HepG2 (cell line): Measurements from ENCODE around the gene KCTD8. TPM values are rescaled to one million over a fixed set of nuclear protein-coding genes. Genes with fewer than 3 reads are reported as not detected.

Source experiments
- ATAC-seq: fragments of 200-7000 bp; cut with Tn5 transposase; 3 replicates; pipeline ENCODE4 v1.9.1; 2020; ENCODE audit warnings: mild to moderate bottlenecking, moderate library complexity
- BruUV-seq: library from RNA; stranded (reverse); fragments of 400-500 nt; replicated peaks from 2 replicates; lab custom pipeline; 2021; lab: Mats Ljungman, UMichigan
- CTCF ChIA-PET: fragments of 300-600 bp; formaldehyde crosslinking; extraction: SDS; loops from one replicate; lab custom pipeline; 2021; ENCODE audit warnings: low total read pairs, inconsistent platforms, low intra/inter-chr PET ratio; lab: Yijun Ruan, JAX
- POLR2A ChIA-PET: fragments of 350-600 bp; sonication (Branson Sonifier 250); formaldehyde crosslinking; loops from one replicate; lab custom pipeline; 2020; ENCODE audit warnings: antibody characterized with exemption, inconsistent platforms; lab: Yijun Ruan, JAX
- DNase-seq: peaks from one replicate; pipeline ENCODE4 v3.0.0-alpha.2; 2015; ENCODE audit warnings: low spot score
- FAIRE-seq: peaks from 3 replicates; lab custom pipeline; 2011; peaks lifted over from hg19 to GRCh38; lab: Jason Lieb, UNC
- H2AFZ ChIP-seq: one replicate; pipeline ENCODE4 v1.6.1; 2011; ENCODE audit warnings: low read length, inconsistent platforms
- H3K27ac ChIP-seq: fragments of 300-600 bp; 3 replicates; pipeline ENCODE4 v1.8.0; 2011; ENCODE audit warnings: mixed run types, mild to moderate bottlenecking, mixed read lengths, low read length, inconsistent platforms; ENCODE audit not compliant: insufficient read depth; ENCODE audit errors: extremely low read length
- H3K27me3 ChIP-seq, 2 experiments: fragments of 200-600 bp in 1 of 2; 2 replicates in 1 of 2; 3 replicates in 1 of 2; pipeline versions ENCODE4 v1.6.0 to v1.8.0; 2011; ENCODE audit warnings: low read length in 2 of 2, mild to moderate bottlenecking in 2 of 2, moderate library complexity in 2 of 2, inconsistent platforms in 1 of 2; ENCODE audit not compliant: insufficient read depth in 2 of 2, control insufficient read depth in 1 of 2
- H3K36me3 ChIP-seq, 2 experiments: fragments of 200-600 bp in 1 of 2; replicated peaks in 1 of 2; 2 replicates in 1 of 2; 3 replicates in 1 of 2; pipeline versions ENCODE4 v1.5.1 to v1.8.0; 2011; ENCODE audit warnings: low read length in 2 of 2, inconsistent platforms in 1 of 2; ENCODE audit not compliant: insufficient read depth in 2 of 2, control insufficient read depth in 1 of 2
- H3K4me1 ChIP-seq: 2 replicates; pipeline ENCODE4 v1.5.1; 2012; ENCODE audit warnings: low read length, inconsistent platforms; ENCODE audit not compliant: insufficient read depth
- H3K4me2 ChIP-seq: 2 replicates; pipeline ENCODE4 v1.6.0; 2011; ENCODE audit warnings: low read depth, low read length, inconsistent platforms
- H3K4me3 ChIP-seq, 3 experiments: fragments of 200-600 bp in 1 of 3; sonication (generic), shearing (Covaris generic) in 1 of 3; replicated peaks in 1 of 3; 2 replicates each; pipeline ENCODE4 v1.5.1; 2011 to 2016; ENCODE audit warnings: low read length in 3 of 3, inconsistent platforms in 2 of 3, low read depth in 2 of 3, mild to moderate bottlenecking in 2 of 3, control low read depth in 1 of 3, mixed read lengths in 1 of 3; ENCODE audit not compliant: insufficient read depth in 1 of 3
- H3K79me2 ChIP-seq: one replicate; pipeline ENCODE4 v1.6.1; 2011; ENCODE audit warnings: low read length, inconsistent platforms; ENCODE audit not compliant: insufficient read depth
- H3K9ac ChIP-seq: 2 replicates; pipeline ENCODE4 v1.6.0; 2011; ENCODE audit warnings: mild to moderate bottlenecking, low read depth, low read length, inconsistent platforms; ENCODE audit not compliant: insufficient read depth
- H3K9me3 ChIP-seq: 2 replicates; pipeline ENCODE4 v1.5.1; 2012; ENCODE audit warnings: mild to moderate bottlenecking, low read length
- H4K20me1 ChIP-seq: 2 replicates; pipeline ENCODE4 v1.6.0; 2011; ENCODE audit warnings: inconsistent platforms, mild to moderate bottlenecking, low read length, moderate library complexity; ENCODE audit not compliant: insufficient read depth
- CEBPB ChIP-seq: IDR thresholded peaks from 2 replicates; pipeline ENCODE4 v1.6.1; 2011; ENCODE audit warnings: low read depth, low read length, improper control_type of control experiment, borderline replicate concordance
- HNRNPK ChIP-seq: fragments of 200-400 bp; formaldehyde crosslinking; IDR thresholded peaks from 2 replicates; pipeline ENCODE4 v1.6.1; 2018; ENCODE audit warnings: low read length, low read depth, moderate library complexity, mild to moderate bottlenecking; ENCODE audit not compliant: poor library complexity, severe bottlenecking
- KLF12 ChIP-seq: sonication (generic); formaldehyde crosslinking; IDR thresholded peaks from 2 replicates; pipeline ENCODE4 v1.4.0; 2020; ENCODE audit warnings: missing genetic modification reagents, borderline replicate concordance
- MAFG ChIP-seq: sonication (generic); formaldehyde crosslinking; IDR thresholded peaks from 2 replicates; pipeline ENCODE4 v1.5.1; 2020; ENCODE audit warnings: mild to moderate bottlenecking, missing genetic modification reagents
- NAIF1 ChIP-seq: sonication (generic); formaldehyde crosslinking; IDR thresholded peaks from 2 replicates; pipeline ENCODE4 v1.5.0; 2020; ENCODE audit warnings: mild to moderate bottlenecking, missing genetic modification reagents, borderline replicate concordance
- NKX3-1 ChIP-seq: sonication (generic); formaldehyde crosslinking; IDR thresholded peaks from 2 replicates; pipeline ENCODE4 v1.5.0; 2020; ENCODE audit warnings: missing genetic modification reagents
- SAP130 ChIP-seq: IDR thresholded peaks from 2 replicates; pipeline ENCODE4 v1.6.1; 2016; ENCODE audit warnings: low read depth
- SNRNP70 ChIP-seq: fragments of 200-400 bp; formaldehyde crosslinking; IDR thresholded peaks from 2 replicates; pipeline ENCODE4 v1.6.1; 2017; ENCODE audit warnings: mild to moderate bottlenecking, low read depth, low read length, moderate library complexity
- TGIF2 ChIP-seq: IDR thresholded peaks from 2 replicates; pipeline ENCODE4 v1.6.1; 2016; ENCODE audit warnings: control low read depth, missing compliant biosample characterization
- ZFP62 ChIP-seq: sonication (generic); formaldehyde crosslinking; IDR thresholded peaks from 2 replicates; pipeline ENCODE4 v1.4.0; 2020; ENCODE audit warnings: missing genetic modification reagents
- ZNF292 ChIP-seq: sonication (generic); formaldehyde crosslinking; IDR thresholded peaks from 2 replicates; pipeline ENCODE4 v1.8.1; 2022; ENCODE audit warnings: mild to moderate bottlenecking, low read depth, missing genetic modification reagents, borderline replicate concordance
- ZNF343 ChIP-seq: sonication (generic); formaldehyde crosslinking; IDR thresholded peaks from 2 replicates; pipeline ENCODE4 v1.4.0; 2020; ENCODE audit warnings: mild to moderate bottlenecking, missing genetic modification reagents
- ZNF350 ChIP-seq: sonication (generic); formaldehyde crosslinking; IDR thresholded peaks from 2 replicates; pipeline ENCODE4 v1.4.0; 2020; ENCODE audit warnings: mild to moderate bottlenecking, low read depth, missing genetic modification reagents, borderline replicate concordance
- ZNF383 ChIP-seq: sonication (generic); formaldehyde crosslinking; IDR thresholded peaks from 2 replicates; pipeline ENCODE4 v1.4.0; 2020; ENCODE audit warnings: missing genetic modification reagents, mild to moderate bottlenecking, borderline replicate concordance
- ZNF441 ChIP-seq: sonication (generic); formaldehyde crosslinking; IDR thresholded peaks from 2 replicates; pipeline ENCODE4 v1.7.0; 2021; ENCODE audit warnings: missing genetic modification reagents, borderline replicate concordance
- ZNF530 ChIP-seq: sonication (generic); formaldehyde crosslinking; IDR thresholded peaks from 2 replicates; pipeline ENCODE4 v1.5.0; 2020; ENCODE audit warnings: low read depth, mild to moderate bottlenecking, missing genetic modification reagents
- ZSCAN22 ChIP-seq: sonication (generic); formaldehyde crosslinking; IDR thresholded peaks from 2 replicates; pipeline ENCODE4 v1.4.0; 2020; ENCODE audit warnings: mild to moderate bottlenecking, missing genetic modification reagents
- WGBS: methylation state at CpG from one replicate; pipeline ENCODE4 v1.1.6; 2017; ENCODE audit warnings: low lambda C conversion rate; 5-methylcytosine and 5-hydroxymethylcytosine counted together
- in situ Hi-C: cut with HindIII; loops from 2 replicates; pipeline ENCODE4 v1.10.0; 2017; ENCODE audit warnings: low pct_unique_long_range_greater_than_20kb; ENCODE audit not compliant: extremely low pct_ligation_motif_present
- intact Hi-C: fragments of 100-400 bp; cut with micrococcal nuclease; formaldehyde crosslinking; loops from one replicate; pipeline ENCODE4 v1.10.0; 2022; ENCODE audit not compliant: unreplicated experiment
- polyA plus RNA-seq, 8 experiments: library from polyadenylated mRNA; depleted of rRNA in 3 of 8; stranded (reverse) in 7 of 8; unstranded in 1 of 8; fragments of >200 nt; fragmentation: Illumina TruSeq in 4 of 8; extraction: Trizol in 4 of 8; gene quantifications; 2 replicates each; pipeline versions ENCODE4 v1.2.1 to v1.2.3, GENCODE V29; 2011 to 2016; ENCODE audit warnings: low read depth in 4 of 8, missing spikeins in 1 of 8, mixed read lengths in 1 of 8; ENCODE audit not compliant: insufficient read depth in 1 of 8
- total RNA-seq, 5 experiments: library from RNA; depleted of rRNA; stranded (reverse); fragments of >200 nt; fragmentation: Illumina TruSeq; extraction: Trizol; gene quantifications; 2 replicates each; pipeline ENCODE4 v1.2.3, GENCODE V29; 2016; ENCODE audit warnings: low read depth in 1 of 5
- TF ChIP-seq, protein P1 (sequence below): sonication (generic); formaldehyde crosslinking; conservative IDR thresholded peaks from 2 replicates; pipeline ENCODE4 v1.4.0; 2020; ENCODE audit warnings: missing genetic modification reagents

KCTD8 gene
- total and polyA plus RNA-seq, 2 of the 13 experiments (the other 11 are each of a cell fraction or from before 2014, with no cell fraction given) = not detected

DNA sequence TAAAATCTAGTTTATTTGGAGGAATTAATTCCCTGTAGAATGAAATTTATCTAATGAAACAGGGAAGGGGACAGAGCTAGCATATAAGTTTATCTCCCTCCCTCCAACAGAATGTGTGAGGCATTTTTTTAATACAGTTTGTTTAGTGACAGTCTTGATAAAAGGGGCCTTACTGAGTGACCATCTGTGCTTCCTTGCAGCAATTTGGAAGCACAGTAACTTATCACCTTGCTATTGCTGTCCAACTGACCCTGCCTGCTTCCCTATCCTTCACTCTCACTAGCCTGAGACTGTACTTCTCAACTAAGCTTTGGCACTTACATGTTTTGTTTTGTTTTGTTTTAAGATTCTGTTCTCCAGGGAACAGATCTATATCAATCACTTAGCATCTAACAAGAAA, 31.1 kb upstream of the KCTD8 start:
- Histone ChIP-seq H3K27me3 (no peaks in the 10 kb centered on the region), H4K20me1 (no peaks in the 10 kb centered on the region), H3K4me2 (no peak overlapping the region), H3K27ac (no peak overlapping the region), H3K36me3 (no peaks in the 10 kb centered on the region), H2AFZ (no peak overlapping the region), H3K4me1 (no peaks in the 10 kb centered on the region), H3K9me3 (peaks cover 3% of the 10 kb centered on the region; the same call in 1 of the 2 replicates), H3K79me2 (no peaks in the 10 kb centered on the region), H3K4me3 (no peak overlapping the region), H3K9ac (no peak overlapping the region)
- no peak for TF ChIP-seq MAFG (CRISPR knock-in tag)
- no peak for TF ChIP-seq NAIF1 (CRISPR knock-in tag)
- ChIA-PET POLR2A (no interaction called here), CTCF (no interaction called here)
- ATAC-seq = no peak
- no peak for DNase-seq
- in situ Hi-C loops (no loop called here), intact Hi-C loops (no loop called here)
- BruUV-seq = no TSS peak
- no peak for FAIRE-seq

DNA sequence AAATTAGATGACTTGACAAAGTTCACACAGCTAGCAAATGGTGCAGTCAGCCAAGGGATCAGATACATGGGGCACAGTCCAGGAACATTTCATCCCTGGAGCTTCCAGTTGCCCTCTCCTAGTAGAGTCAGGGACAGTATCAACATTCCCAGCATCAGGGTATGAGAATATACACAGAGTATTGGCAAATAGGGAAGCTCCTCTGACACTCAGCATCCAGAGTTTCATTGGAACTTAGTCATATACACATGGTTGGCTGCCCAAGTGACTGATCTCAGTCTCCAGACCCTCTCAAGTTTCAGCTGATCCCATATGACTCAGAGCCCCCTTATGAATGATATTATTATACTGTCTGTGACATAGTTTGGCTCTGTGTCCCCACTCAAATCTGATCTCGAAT, 13.7 kb upstream of the KCTD8 start:
- CTCF ChIA-PET = no interaction called here
- POLR2A ChIA-PET = no interaction called here
- H4K20me1 ChIP-seq = no peaks in the 10 kb centered on the region
- H3K4me2 ChIP-seq = no peak overlapping the region
- no peak overlapping the region for H3K27ac ChIP-seq
- in situ Hi-C loops (no loop called here), intact Hi-C loops (no loop called here)
- ATAC-seq (no peak), DNase-seq (no peak), FAIRE-seq (no peak)
- no TSS peak for BruUV-seq
- H3K36me3 ChIP-seq = no peaks in the 10 kb centered on the region
- H3K79me2 ChIP-seq = no peaks in the 10 kb centered on the region
- no peaks in the 10 kb centered on the region for H3K27me3 ChIP-seq
- no peak overlapping the region for H3K9ac ChIP-seq
- WGBS = 0% methylated on average over 1 of the region's 1 CpG
- no peaks in the 10 kb centered on the region for H3K4me1 ChIP-seq
- H3K4me3 ChIP-seq = no peak overlapping the region
- H2AFZ ChIP-seq = no peak overlapping the region
- peaks cover 6% of the 10 kb centered on the region; the same call in 1 of the 2 replicates for H3K9me3 ChIP-seq
- no peak for TF ChIP-seq SNRNP70
- no peak for TF ChIP-seq ZFP62
- TF ChIP-seq ZNF350 (CRISPR knock-in tag) = no peak
- TF ChIP-seq TGIF2 (CRISPR knock-in tag) = no peak
- TF ChIP-seq ZNF343 (CRISPR knock-in tag) = no peak
- TF ChIP-seq ZSCAN22 (CRISPR knock-in tag) = no peak
- no peak for TF ChIP-seq CEBPB
- no peak for TF ChIP-seq SAP130
- TF ChIP-seq ZNF441 (CRISPR knock-in tag) = no peak
- no peak for TF ChIP-seq KLF12 (CRISPR knock-in tag)
- TF ChIP-seq ZNF383 (CRISPR knock-in tag) = no peak
- no peak for TF ChIP-seq ZNF292 (CRISPR knock-in tag)
- no peak for TF ChIP-seq HNRNPK
- TF ChIP-seq, protein P1, sequence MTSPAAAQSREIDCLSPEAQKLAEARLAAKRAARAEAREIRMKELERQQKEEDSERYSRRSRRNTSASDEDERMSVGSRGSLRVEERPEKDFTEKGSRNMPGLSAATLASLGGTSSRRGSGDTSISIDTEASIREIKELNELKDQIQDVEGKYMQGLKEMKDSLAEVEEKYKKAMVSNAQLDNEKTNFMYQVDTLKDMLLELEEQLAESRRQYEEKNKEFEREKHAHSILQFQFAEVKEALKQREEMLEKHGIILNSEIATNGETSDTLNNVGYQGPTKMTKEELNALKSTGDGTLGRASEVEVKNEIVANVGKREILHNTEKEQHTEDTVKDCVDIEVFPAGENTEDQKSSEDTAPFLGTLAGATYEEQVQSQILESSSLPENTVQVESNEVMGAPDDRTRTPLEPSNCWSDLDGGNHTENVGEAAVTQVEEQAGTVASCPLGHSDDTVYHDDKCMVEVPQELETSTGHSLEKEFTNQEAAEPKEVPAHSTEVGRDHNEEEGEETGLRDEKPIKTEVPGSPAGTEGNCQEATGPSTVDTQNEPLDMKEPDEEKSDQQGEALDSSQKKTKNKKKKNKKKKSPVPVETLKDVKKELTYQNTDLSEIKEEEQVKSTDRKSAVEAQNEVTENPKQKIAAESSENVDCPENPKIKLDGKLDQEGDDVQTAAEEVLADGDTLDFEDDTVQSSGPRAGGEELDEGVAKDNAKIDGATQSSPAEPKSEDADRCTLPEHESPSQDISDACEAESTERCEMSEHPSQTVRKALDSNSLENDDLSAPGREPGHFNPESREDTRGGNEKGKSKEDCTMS (CRISPR knock-in tag) = no peak
- TF ChIP-seq ZNF530 (CRISPR knock-in tag) = no peak
- no peak for TF ChIP-seq NKX3-1 (CRISPR knock-in tag)
